Suppressor macrophage treated with lipopolysaccharide for 4 hours (primary cell): ENCODE results near the gene PIK3R5.

Experiments
- DNase-seq: peaks from one replicate; pipeline ENCODE4 v3.0.0-alpha.2; 2020

Gene PIK3R5

DNA sequence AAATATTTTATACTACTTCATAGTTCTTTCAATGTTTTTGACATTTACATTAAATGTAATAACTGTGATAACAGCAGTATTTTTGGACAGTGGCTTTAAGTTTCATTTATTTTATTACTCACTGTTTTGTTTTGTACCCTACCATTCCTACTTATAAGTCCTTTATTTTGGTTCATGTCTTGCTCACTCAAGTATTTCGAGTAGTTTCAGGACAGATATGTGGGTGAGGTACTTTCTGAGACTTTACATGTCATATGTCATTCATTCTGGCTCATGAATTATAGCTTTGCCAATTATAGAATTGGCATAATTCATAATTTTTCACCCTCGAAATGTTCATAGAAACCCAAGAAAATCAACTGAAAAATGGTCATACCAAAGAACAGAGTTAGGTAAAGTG lies 44.4 kb downstream of the PIK3R5 start:
- peak; percentile 35 for DNase-seq

DNA sequence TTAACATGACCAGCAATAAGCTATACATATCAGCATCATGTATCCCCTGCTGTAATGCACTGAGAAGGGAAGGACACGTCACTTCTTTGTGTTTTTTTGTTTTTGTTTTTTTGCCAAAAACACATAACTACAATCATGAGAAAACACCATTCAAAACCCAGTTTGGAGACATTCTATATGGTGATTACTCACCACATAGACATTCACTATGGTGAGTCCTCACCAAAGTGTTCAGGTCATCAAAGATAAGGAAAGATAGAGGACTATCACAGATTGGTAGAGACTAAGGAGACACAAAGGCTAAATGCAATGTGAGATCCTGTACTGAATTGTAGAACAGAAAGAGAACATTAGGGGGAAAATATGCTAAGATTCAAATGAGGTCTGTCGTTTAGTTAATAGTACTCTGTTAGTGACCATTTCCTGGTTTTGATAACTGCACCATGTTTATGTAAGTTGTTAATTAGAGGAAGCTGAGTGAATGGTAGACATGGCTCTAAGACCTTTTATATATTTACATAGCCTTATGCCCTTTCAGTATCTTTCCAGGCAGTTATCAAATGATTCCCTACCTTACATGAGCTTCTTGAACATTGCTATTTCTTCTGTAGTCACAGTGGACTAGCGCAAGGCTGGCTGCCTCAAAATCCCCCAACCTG lies 46.6 kb downstream of the PIK3R5 start:
- no peak for DNase-seq

DNA sequence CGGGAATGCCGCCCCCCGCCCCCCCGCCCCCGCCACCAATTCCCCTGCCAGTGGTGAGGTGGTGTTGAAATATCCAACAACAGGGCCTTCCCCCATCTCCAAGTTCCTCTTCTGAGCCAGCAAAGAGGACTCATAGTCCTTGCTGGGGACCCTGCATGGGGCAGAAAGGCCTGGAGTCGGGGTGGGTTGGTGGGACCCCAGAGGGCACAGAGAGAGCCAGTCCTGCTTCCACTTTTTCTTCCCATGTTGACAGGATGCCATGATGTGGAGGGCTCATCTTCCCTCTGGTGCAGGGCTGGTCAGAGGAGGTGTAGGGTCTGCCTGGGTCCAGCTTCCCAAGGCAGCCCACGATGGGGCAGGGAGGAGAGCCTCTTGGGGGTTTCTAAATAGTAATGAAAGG lies 49.0 kb downstream of the PIK3R5 start:
- peak; percentile 79 for DNase-seq

DNA sequence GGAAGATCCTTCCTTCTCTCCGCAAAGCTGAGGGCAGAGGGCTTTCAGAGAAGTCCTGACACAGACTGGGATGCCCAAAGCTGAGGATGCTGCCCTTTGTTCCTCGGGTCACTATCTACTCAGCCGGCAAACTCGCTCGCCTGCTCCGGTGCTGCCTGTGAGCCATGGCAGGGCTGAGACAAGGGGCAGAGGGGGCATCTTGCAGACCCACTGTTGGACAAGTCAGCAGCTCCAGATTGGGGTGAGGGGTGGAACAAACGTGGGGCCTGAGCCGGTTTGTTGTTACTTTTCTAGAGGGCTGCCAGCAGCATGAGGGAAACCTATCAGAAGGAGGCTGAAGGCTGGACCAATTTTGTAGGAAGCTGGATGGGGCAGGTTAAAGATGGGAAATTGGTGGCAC lies 51.0 kb downstream of the PIK3R5 start:
- DNase-seq, result no peak

DNA sequence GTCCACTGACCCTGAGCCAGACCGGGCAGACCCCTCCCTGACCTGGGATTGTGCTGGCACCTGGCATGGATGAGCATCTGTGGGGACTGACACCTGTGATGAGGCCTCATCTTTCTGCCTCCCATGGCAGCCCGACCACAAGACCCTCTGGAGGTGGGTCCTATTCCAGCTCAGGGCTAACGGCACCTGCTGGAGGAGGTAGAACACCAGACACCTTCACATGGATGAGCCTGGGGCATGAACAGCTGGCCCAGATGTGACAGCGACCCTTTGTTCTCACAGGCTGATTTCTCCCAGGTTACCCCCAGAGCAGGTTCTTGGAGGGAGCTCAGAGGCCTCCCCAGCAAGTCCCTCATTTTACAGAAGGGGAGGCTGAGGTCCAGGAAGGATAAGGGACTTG lies 51.6 kb downstream of the PIK3R5 start:
- no peak for DNase-seq

DNA sequence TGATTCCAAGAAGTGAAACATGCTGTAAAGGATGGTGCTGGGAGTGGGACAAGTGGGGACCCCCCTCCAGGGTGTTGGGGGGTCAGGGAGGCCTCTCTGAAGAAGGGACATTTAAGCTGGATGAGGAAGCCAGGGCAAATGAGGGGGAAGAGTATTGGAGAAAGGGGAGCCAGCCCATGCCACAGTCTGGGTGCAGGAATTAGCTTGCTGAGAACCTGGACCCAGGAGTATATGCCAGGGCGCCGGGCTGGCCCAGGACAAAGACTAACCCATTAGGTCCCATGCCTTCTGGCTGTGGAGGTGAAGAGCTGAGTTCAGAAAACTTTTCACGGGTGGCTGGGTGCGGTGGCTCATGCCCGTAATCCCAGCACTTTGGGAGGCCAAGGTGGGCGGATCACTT lies 52.4 kb downstream of the PIK3R5 start:
- no peak for DNase-seq

DNA sequence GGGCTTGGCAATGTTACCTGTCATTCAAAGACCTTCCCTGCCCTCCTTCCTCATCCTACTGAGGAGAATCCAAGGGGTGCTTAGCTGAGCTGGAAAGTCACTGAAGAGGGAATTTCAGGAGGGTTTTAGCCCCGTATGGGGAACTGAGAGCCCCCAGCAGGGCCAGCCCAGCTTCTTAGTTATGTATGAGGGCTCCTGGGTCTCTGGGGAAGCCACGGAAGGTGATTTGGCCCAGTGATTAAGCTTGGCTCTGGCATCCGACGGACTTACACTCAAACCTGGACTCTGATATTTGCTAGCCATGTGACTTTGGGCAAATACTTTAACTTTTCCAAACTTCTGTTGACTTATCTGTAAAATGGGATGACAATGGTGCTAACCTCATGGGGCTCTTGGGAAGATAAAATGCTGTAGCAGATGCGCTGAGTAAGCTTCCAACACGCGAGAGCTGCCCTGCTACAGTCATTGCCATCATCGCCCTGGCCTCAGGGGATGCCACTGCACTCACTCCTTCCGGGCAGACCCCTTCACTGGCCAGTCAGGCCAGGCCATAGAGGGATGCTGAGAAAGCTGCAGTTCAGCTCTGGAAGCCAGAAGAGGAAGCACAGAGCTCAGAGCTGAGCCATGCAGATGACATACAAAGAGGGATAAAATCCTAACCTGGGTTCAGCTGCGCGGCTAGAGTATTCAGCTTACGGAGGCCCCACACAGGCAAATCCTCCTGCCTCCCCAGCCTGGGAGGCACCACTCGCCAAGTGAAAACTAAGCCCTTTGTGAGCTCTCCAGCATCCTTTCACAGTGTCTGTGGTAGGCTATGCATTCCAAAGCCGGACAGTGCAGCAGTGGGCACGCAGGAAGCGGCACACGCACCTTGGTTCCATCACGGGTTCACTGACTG lies 53.2 kb downstream of the PIK3R5 start:
- DNase-seq, result no peak

DNA sequence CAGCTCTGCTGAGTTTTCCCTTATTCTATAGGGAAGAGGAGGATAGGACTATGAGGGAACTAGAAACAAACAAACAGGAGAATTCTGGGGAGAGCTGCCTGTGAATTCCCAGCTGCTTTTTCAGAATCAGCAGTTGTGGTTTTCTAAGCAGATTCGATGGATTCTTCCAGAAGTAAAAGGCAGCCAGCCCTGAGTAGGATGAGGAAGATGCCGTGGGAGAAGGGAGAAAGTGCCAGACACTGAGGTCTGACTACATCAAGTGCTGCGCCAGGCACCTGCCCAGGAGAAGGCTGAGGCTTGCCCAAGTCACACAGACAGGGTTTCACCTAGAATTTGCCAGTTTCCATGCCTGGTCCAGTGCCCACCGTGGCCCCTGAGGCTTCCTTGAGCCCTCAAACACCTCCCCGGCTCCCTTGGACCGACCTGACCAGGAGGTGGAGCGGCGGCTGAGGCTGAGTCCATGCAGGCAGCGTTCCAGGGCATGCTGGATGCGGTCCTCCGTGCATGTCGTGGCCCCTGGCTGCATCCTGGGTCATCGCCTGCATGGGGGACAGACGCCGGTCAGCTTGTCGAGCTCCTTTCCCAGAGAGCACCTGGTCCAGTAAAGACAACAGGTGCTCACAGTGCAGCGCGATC lies 54.4 kb downstream of the PIK3R5 start:
- DNase-seq, result no peak

DNA sequence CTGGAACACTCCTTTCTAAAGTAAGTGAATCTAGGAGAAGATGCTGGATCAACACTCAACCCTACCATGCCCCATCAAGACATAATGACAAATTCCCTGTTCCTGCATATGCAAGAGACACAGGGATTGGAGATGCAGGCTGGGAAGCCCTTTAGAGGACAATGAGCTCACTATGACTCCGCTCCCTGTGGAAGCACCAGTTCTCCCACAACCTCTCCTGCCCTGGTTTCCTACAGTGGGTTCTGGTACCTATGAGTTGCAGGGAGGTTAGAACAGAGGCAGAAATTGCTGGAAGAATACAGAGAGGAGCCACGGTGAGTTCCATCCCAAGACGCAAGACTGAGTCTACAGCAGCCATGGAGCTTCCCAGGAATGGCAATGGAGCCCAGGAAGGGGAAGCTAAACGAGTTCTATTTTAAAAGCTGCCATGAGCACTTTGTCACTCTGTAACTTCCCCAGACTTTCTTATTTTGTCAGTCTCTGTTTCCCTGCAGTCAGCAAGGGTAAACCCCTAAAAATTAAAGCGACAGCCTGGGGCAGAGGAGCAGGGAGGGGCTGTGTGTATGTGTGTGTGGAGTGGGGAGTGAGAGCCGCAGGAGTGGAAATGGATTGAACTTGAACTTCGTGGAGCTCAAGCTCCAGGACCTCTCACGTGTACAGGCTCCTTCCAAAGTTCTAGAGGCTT lies 55.8 kb downstream of the PIK3R5 start:
- peak; percentile 64 for DNase-seq

DNA sequence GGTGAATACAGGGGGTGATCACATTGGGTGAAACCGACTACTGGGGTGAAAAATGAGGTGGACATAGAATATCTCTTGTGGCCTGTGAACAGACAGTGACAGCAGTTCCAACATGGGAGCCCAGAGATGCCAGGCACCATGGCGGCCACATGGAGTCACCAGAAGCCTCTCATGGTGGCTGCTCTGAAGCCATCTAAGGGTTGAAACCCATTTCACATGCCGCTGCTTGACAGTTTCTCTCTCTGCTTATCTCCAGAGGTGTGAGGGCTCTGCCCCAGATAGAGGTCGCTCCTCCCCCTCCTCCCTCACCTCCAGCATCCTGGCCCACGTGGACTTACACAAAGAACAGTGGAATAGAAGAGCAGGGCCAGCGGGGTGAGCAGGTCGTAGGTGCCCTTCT lies 60.2 kb downstream of the PIK3R5 start:
- DNase-seq, result no peak

DNA sequence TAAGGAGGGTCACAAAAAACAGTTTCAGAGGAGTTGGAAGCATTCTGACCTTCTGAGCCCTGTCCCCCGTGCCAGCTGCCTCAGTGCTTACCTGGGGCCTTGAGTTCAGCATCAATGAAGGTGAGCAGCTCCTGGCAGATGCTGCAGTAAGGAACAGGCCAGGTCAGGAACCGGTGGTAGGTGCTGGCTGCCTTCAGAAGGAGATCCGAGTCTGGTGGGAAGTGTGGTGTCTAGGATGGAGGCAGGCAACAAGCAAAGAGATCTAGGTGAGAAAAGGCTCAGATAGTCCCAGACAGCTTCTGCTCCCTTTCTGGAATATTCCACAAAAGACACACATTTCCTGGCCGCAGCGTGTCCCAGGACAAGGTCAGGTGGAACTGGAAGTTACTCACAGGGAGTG lies 60.8 kb downstream of the PIK3R5 start:
- no peak for DNase-seq

DNA sequence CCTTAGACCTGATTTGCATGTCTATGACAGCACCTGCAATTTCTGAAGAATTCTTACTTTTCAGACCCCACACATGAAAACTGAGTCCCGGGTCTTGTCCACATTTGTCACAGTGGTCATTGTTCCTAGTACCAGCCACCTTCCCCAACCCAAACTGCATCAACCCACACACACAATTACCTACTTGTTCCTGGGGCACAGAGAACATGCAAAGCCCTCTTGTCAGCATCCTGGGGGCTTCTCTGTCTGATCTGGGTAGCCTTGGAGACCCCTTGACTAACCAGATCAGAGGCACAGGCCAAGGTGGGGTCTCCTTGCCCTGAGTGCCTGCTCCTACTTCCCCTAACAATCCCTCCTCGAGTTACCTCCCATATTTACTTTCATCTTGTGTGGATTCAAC lies 61.3 kb downstream of the PIK3R5 start:
- DNase-seq, result no peak

DNA sequence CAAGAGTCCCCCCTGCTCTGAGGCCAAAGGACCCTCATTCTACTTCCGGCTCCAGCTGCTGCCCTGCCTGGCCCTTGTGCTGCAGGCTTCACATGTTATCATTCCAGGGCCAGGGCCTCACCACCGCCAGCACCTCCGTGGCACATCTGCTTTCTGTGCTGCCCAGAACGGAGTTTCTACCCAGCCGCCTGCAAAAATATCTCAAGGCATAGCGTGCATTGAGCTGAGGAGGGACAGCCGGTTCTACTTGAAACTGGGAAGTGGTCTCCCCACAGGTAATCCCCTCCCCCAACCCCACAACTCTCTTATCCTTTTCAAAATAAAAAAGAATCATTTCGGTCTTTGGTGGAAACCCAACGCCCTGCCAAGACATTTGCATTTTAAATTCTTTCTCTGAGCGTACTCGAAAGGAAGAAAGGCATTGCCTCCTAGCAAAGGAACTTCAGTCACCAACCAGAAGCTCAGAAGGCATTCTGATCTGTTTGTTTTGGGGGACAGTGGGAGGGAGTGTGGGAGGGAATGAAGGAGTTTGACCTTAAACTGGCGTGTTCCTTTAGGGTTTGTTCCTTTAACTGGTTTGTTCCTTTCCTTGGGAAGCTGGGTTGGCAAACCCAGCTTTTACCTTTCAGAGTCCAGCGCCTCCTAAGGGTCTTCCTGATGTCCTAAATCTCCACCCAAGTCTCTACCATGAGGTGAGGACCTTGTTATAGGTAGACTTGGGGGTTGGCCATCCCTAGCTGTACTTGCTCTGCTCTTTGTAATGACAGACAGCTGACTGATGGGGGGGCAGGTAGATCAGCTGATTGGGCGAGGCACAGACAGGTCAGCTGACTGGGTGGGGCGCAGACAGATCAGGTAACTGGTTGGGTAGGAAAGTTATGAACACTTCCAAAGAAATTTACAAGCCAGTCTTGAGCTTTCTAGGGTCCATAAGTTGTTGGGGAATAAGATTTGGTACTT lies 64.6 kb downstream of the PIK3R5 start:
- no peak for DNase-seq

DNA sequence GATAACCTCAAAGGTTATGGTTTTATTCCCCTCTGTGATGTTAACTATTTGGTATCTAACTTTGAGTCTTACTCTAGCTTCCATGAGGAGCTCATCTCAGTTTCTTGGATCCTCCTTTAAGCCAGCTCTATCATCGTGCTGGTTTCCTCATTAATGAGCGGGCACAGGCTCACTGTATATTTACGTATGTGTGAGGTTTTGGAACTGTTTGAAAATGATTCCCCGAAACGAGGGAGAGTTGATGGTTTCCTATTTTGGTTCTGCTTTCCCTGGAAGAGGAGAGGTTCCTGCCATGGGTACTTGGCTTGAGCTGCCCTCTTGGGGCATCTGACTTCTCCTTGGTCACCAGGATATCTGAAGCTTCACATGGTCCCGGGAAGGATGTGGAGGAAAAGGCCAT lies 65.3 kb downstream of the PIK3R5 start:
- peak; percentile 36 for DNase-seq

DNA sequence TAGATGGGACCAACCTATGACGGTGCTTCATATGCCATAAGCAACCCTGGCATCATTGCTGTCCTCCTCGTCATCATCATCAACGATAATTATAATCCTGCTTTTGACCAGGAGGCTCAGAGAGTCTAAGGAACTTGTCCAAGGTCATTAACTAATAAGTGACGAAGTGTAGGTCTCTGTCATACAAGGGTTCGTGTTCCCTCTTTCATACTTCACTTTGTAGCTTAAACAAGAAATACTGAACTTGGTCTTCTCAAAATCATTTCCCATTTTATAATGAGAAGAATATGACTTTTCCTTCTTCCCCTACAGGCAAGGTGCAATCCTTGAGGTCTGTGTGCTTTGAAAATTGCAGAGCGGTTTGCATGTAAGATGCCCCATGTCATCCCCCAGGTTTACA lies 66.9 kb downstream of the PIK3R5 start:
- DNase-seq, result no peak

DNA sequence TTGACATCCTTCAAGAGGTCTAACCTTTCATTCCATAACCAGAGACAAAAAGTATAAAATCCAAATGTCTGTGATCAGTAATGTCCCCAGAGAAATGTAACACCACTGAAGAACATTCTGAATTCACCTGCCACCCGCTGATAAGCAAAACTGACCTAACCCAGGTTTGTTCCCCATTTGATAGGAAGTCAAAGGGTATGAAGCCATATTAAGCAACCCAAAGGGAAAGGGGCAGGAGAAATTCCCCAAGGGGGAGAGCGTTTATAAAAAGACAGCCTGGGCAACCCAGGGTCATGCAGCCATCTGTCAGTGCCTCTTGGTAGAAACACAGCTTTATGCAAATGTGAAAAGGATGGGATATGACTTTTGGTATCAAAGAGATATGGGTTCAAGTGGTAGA lies 67.4 kb downstream of the PIK3R5 start:
- DNase-seq, result no peak

DNA sequence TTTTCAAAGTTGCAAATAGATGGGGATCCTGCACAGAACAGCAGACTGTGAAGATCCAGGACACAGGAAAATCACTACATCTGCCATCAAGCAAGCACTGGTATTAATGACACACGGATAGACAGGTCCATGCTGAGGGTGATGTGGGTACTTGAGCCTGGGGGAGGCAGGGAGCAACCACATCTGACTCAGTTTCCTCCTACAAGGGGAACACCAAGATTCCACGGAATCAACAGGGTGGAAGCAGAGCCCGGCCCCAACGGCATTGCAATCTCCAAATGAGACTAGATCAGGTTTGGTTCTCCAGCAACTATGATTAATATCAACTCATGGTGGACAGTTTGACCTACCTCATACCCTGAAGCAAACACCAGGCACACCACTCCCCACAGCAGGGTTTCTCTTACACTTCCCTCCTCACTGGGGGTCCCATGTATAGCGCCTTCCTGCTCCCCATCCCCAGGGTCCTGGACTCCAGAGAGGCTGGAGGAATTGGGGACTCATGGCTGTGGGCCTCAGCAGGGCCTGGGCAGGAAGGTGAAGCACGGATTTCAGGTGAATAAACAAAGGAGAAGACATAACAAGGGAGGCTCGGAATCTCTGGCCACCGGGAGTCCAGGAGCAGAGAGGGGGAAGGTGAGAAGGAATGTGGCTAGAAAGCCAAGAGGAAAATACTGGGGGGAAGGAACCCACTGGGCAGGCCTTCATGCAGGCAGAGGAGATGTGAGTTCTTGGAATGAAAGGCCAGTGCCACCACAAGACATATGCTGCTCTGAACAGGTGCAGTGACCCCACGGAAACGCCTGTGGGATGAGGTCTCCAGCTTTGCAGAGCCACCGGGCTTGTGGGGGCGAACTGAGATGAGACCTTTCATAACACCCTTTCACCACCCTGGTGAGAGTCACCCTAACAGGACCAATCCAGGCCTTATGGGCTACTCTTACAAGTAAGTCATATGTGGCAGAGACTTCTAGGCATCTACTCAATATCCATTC lies 68.6 kb downstream of the PIK3R5 start:
- no peak for DNase-seq

DNA sequence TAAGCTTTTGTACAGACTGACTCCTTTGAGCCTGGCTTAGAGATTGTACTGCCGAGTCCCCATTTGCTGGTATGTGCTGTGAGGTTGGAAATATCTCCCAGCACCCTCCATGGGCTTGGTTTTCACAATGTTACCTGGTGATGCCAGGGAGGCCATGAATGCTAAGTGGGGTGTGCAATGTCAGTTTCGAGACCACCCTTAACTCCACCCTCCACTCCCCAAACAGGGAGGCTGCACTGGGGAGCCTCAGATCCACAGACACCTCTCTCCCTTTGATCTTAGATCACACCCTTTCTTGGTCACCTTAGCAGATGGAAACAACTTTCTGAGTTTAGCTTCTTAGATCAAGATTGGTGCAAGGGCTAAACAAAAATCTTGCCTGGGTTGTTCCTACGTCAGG lies 69.4 kb downstream of the PIK3R5 start:
- no peak for DNase-seq

DNA sequence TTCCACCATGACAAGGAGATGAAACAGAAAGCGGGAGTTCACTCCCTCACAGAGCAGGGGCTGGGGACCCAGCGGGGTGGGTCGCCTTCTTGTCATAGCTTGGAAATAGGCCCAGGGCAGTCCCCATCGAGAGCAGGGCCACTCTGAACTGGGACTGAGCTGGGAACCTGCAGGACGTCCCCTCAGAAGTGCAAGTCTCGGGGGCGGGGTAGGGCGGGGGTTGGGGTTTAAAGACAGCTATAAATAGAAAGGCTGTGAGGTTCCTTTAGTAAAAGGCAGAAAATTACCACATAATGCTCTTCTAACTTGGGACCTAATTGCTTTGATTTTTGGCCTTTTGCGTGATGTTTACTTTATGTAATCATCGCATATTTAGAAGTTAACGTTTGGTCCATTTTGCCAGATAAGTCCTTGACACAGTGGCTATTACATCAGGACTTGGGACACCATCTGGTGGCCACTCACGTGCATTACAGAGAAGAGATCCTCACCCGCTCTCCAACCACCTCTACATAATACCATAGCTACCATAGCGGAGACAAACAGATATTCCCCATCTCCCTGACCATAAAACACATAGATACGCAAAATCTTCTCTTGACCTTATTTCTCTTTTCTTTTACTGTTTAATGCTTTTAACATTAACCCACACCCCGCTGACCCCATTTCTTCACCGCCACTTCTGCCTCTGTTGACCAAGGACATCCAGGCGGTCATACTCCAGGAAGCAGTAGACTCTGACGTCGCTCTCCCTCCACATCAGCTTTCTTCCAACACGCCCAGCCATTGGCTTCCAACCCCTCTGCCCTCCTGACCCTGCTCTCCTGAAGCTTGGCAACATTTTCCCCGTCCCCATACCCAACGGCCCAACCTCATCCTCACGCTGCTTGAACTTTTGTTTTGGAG lies 70.6 kb downstream of the PIK3R5 start:
- peak; percentile 73 for DNase-seq

DNA sequence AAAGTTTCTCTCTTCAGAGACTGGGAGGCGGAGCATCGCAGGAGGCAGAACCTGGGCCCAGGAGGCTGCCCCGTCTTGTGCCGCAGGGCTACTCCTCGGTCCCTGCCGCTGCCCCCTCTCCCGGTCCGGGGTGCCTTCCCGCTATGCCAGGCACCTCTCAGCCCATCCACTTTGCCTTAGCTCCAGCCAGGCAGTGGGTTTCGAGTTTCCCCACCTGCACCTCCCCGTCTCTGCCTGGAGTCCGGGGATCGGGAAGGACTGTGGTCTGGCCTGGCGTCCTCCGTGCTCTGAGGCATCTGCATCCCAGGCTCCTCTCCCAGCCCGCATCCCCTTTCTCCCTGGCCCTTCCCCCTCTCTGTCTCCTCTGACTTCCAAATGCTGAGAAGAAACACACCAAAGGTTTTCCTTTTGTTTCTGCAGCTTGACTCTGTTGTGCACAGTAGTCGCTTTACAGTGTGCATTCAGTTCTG lies 71.3 kb downstream of the PIK3R5 start:
- no peak for DNase-seq
